Measurements from ENCODE around the gene ASCC3. TPM values are rescaled to one million over a fixed set of nuclear protein-coding genes. Genes with fewer than 3 reads are reported as not detected.

The ASCC3 gene
- total RNA-seq, 1 experiment from 2014 or later = 40.5 TPM

- TF ChIP-seq, protein P1, sequence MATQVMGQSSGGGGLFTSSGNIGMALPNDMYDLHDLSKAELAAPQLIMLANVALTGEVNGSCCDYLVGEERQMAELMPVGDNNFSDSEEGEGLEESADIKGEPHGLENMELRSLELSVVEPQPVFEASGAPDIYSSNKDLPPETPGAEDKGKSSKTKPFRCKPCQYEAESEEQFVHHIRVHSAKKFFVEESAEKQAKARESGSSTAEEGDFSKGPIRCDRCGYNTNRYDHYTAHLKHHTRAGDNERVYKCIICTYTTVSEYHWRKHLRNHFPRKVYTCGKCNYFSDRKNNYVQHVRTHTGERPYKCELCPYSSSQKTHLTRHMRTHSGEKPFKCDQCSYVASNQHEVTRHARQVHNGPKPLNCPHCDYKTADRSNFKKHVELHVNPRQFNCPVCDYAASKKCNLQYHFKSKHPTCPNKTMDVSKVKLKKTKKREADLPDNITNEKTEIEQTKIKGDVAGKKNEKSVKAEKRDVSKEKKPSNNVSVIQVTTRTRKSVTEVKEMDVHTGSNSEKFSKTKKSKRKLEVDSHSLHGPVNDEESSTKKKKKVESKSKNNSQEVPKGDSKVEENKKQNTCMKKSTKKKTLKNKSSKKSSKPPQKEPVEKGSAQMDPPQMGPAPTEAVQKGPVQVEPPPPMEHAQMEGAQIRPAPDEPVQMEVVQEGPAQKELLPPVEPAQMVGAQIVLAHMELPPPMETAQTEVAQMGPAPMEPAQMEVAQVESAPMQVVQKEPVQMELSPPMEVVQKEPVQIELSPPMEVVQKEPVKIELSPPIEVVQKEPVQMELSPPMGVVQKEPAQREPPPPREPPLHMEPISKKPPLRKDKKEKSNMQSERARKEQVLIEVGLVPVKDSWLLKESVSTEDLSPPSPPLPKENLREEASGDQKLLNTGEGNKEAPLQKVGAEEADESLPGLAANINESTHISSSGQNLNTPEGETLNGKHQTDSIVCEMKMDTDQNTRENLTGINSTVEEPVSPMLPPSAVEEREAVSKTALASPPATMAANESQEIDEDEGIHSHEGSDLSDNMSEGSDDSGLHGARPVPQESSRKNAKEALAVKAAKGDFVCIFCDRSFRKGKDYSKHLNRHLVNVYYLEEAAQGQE (IDR thresholded peaks at IDR 0.05; ENCODE audit: low read depth) = no peak
These were observed 260.9 kb downstream of the ASCC3 start (continued) for GRCh38 chr6:100620085-100620840.

- H3K9me2 ChIP-seq (ENCODE audit: insufficient read depth) = no peaks in the 10 kb centered on the region
- TF ChIP-seq SRF (IDR thresholded peaks at IDR 0.05; ENCODE audit: low read depth) (no peak), RAD21 (IDR thresholded peaks at IDR 0.05; ENCODE audit: low read depth) (no peak), SP1 (IDR thresholded peaks at IDR 0.05; ENCODE audit: low read depth) (no peak), FOSL1 (IDR thresholded peaks at IDR 0.05; ENCODE audit: low read depth) (no peak), POLR2A (IDR thresholded peaks at IDR 0.05; ENCODE audit: borderline replicate concordance, extremely low read depth, insufficient read depth, insufficient read length) (no peak), SIN3A (IDR thresholded peaks at IDR 0.05; ENCODE audit: low read depth) (no peak), ZNF274 (IDR thresholded peaks at IDR 0.05; ENCODE audit: low read depth, low read length) (no peak), ZBTB33 (IDR thresholded peaks at IDR 0.05; ENCODE audit: extremely low read depth, insufficient replicate concordance, low read length) (no peak), ZFX (IDR thresholded peaks at IDR 0.05) (no peak), CEBPB (IDR thresholded peaks at IDR 0.05; ENCODE audit: low read depth) (no peak)
- TF ChIP-seq, protein P2, sequence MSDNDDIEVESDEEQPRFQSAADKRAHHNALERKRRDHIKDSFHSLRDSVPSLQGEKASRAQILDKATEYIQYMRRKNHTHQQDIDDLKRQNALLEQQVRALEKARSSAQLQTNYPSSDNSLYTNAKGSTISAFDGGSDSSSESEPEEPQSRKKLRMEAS (IDR thresholded peaks at IDR 0.05) = no peak
- TF ChIP-seq, protein P3, sequence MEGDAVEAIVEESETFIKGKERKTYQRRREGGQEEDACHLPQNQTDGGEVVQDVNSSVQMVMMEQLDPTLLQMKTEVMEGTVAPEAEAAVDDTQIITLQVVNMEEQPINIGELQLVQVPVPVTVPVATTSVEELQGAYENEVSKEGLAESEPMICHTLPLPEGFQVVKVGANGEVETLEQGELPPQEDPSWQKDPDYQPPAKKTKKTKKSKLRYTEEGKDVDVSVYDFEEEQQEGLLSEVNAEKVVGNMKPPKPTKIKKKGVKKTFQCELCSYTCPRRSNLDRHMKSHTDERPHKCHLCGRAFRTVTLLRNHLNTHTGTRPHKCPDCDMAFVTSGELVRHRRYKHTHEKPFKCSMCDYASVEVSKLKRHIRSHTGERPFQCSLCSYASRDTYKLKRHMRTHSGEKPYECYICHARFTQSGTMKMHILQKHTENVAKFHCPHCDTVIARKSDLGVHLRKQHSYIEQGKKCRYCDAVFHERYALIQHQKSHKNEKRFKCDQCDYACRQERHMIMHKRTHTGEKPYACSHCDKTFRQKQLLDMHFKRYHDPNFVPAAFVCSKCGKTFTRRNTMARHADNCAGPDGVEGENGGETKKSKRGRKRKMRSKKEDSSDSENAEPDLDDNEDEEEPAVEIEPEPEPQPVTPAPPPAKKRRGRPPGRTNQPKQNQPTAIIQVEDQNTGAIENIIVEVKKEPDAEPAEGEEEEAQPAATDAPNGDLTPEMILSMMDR (IDR thresholded peaks at IDR 0.05 in 2 of 3, conservative IDR thresholded peaks at IDR 0.05 in 1 of 3; ENCODE audit: borderline replicate concordance in 1 of 3, insufficient read depth in 1 of 3, low read depth in 2 of 3, low read length in 2 of 3) = no peak
- TF ChIP-seq, protein P1 (IDR thresholded peaks at IDR 0.05; ENCODE audit: low read depth) = no peak
These were observed 262.8 kb downstream of the ASCC3 start for GRCh38 chr6:100618351-100618671.

More at GRCh38 chr6:100618351-100618671, 262.8 kb downstream of the ASCC3 start:
- ChIA-PET CTCF (no interaction called here), RAD21 (ENCODE audit: low non-redundant PET in 1 of 2, low total read pairs in 2 of 2, uncharacterized antibody in 2 of 2, unreplicated experiment in 2 of 2) (no interaction called here), POLR2A (no interaction called here)
- Histone ChIP-seq H3K27me3 (ENCODE audit: insufficient read depth, low read length) (no peaks in the 10 kb centered on the region), H3K4me1 (ENCODE audit: control insufficient read depth in 1 of 2, insufficient read depth in 2 of 2, low read length in 2 of 2) (no peaks in the 10 kb centered on the region; a peak in 1 of 4 replicates), H3K9me3 (ENCODE audit: control insufficient read depth in 1 of 2, insufficient read depth in 1 of 2, low read depth in 1 of 2, low read length in 2 of 2) (no peaks in the 10 kb centered on the region), H3K9ac (ENCODE audit: low read length) (no peak overlapping the region), H4K20me1 (ENCODE audit: insufficient read depth) (no peaks in the 10 kb centered on the region), H3K4me2 (ENCODE audit: low read length) (no peak overlapping the region), H3K27ac (ENCODE audit: low read depth, low read length) (no peak overlapping the region), H3K4me3 (replicated peaks in 1 of 2; ENCODE audit: low read depth in 1 of 2, low read length in 2 of 2) (no peak overlapping the region), H3K79me2 (ENCODE audit: insufficient read depth, low read length) (no peaks in the 10 kb centered on the region), H3K36me3 (ENCODE audit: control insufficient read depth in 1 of 2, insufficient read depth in 2 of 2, low read length in 2 of 2) (no peaks in the 10 kb centered on the region), H2AFZ (ENCODE audit: low read depth, low read length, poor library complexity, severe bottlenecking) (no peak overlapping the region)
- DNase-seq (ENCODE audit: low read depth, low spot score) (no peak), ATAC-seq (no peak)
- no TSS peak for BruUV-seq (replicated peaks)
- intact Hi-C loops (cut with micrococcal nuclease) = no loop called here

Measured in HCT116 (cell line).